B cell (primary cell): Measurements from ENCODE around the gene TMEM141. TPM values are rescaled to one million over a fixed set of nuclear protein-coding genes. Genes with fewer than 3 reads are reported as not detected.

Experiments used
- ATAC-seq: fragments of 200-7000 bp; cut with Tn5 transposase; one replicate; pipeline ENCODE4 v1.10.0; 2021; ENCODE audit warnings: low read depth, mild to moderate bottlenecking, moderate number of reproducible peaks, moderate library complexity
- CTCF ChIA-PET: fragments of 350-600 bp; sonication (Branson Sonifier 250); formaldehyde crosslinking; loops from one replicate; lab custom pipeline; 2021; ENCODE audit warnings: antibody characterized with exemption, inconsistent platforms; lab: Charles Lee
- POLR2A ChIA-PET: fragments of 350-600 bp; sonication (Branson Sonifier 250); formaldehyde crosslinking; loops from one replicate; lab custom pipeline; 2021; ENCODE audit warnings: antibody characterized with exemption; lab: Charles Lee
- DNase-seq: peaks from one replicate; pipeline ENCODE4 v3.0.0; 2013
- H2AFZ ChIP-seq: 2 replicates; pipeline ENCODE4 v1.6.1; 2012; ENCODE audit warnings: mild to moderate bottlenecking, low read depth, low read length; ENCODE audit not compliant: insufficient read depth, poor library complexity, severe bottlenecking
- H3K27ac ChIP-seq, 2 donors: 1 replicate in 1 of 2; 2 replicates in 1 of 2; pipeline ENCODE4 v1.5.1; 2012 to 2013; ENCODE audit warnings: low read length in 2 of 2, mild to moderate bottlenecking in 2 of 2, moderate library complexity in 1 of 2
- H3K27me3 ChIP-seq, 4 experiments: fragments of 200-600 bp in 1 of 4; sonication (generic) in 1 of 4; replicated peaks in 1 of 4; 1 replicate in 2 of 4; 2 replicates in 2 of 4; pipeline versions ENCODE4 v1.6.1 to v1.7.0; 2013 to 2016; ENCODE audit warnings: low read length in 3 of 4, mild to moderate bottlenecking in 2 of 4, mixed read lengths in 1 of 4, moderate library complexity in 1 of 4; ENCODE audit not compliant: insufficient read depth in 4 of 4, control insufficient read depth in 3 of 4; ENCODE audit errors: control extremely low read depth in 1 of 4
- H3K36me3 ChIP-seq, 2 experiments: replicated peaks in 1 of 2; 1 replicate in 1 of 2; 2 replicates in 1 of 2; pipeline versions ENCODE4 v1.6.1 to v1.7.1; 2013; ENCODE audit warnings: low read length in 1 of 2; ENCODE audit not compliant: insufficient read depth in 2 of 2, control insufficient read depth in 1 of 2; ENCODE audit errors: control extremely low read depth in 1 of 2, extremely low read depth in 1 of 2
- H3K4me1 ChIP-seq, 2 donors: fragments of 200-600 bp in 1 of 2; sonication (generic) in 1 of 2; 1 replicate in 1 of 2; 2 replicates in 1 of 2; pipeline versions ENCODE4 v1.5.1 to v1.6.1; 2013 to 2017; ENCODE audit warnings: low read length in 2 of 2; ENCODE audit not compliant: control insufficient read depth in 2 of 2, insufficient read depth in 2 of 2
- H3K4me2 ChIP-seq: replicated peaks from 2 replicates; pipeline ENCODE3; 2012; ENCODE audit warnings: mild to moderate bottlenecking, low read depth, low read length; ENCODE audit not compliant: poor library complexity, severe bottlenecking
- H3K4me3 ChIP-seq, 5 experiments: fragments of 200-600 bp in 1 of 5; sonication (generic) in 1 of 5; 1 replicate in 3 of 5; 2 replicates in 2 of 5; pipeline versions ENCODE4 v1.5.1 to v1.7.0; 2011 to 2016; ENCODE audit warnings: low read length in 4 of 5, mild to moderate bottlenecking in 4 of 5, low read depth in 2 of 5, control low read depth in 1 of 5, moderate library complexity in 1 of 5; ENCODE audit not compliant: insufficient read depth in 1 of 5; ENCODE audit errors: control extremely low read depth in 1 of 5, extremely low read depth in 1 of 5
- H3K79me2 ChIP-seq: fragments of 200-600 bp; sonication (generic); one replicate; pipeline ENCODE4 v1.6.0; 2016; ENCODE audit warnings: low read length; ENCODE audit not compliant: control insufficient read depth, insufficient read depth
- H3K9ac ChIP-seq: fragments of 200-600 bp; sonication (generic); 2 replicates; pipeline ENCODE4 v1.6.1; 2017; ENCODE audit warnings: mild to moderate bottlenecking, low read length, moderate library complexity
- H3K9me3 ChIP-seq, 3 donors: one replicate each; pipeline versions ENCODE4 v1.6.1 to v1.7.1; 2013; ENCODE audit warnings: low read length in 2 of 3; ENCODE audit not compliant: control insufficient read depth in 2 of 3, insufficient read depth in 1 of 3; ENCODE audit errors: control extremely low read depth in 1 of 3
- H4K20me1 ChIP-seq: 2 replicates; pipeline ENCODE4 v1.6.0; 2012; ENCODE audit warnings: mild to moderate bottlenecking, low read length; ENCODE audit not compliant: insufficient read depth, control insufficient read depth, poor library complexity, severe bottlenecking
- H3K27ac Mint-ChIP-seq: one replicate; pipeline ENCODE4 v1.8.0; 2021; ENCODE audit warnings: mixed read lengths
- H3K27me3 Mint-ChIP-seq: one replicate; pipeline ENCODE4 v1.8.0; 2021; ENCODE audit warnings: mixed read lengths
- H3K4me1 Mint-ChIP-seq: one replicate; pipeline ENCODE4 v1.8.0; 2021; ENCODE audit warnings: mixed read lengths
- H3K4me3 Mint-ChIP-seq: one replicate; pipeline ENCODE4 v1.8.0; 2021; ENCODE audit warnings: mixed read lengths
- H3K9me3 Mint-ChIP-seq: one replicate; pipeline ENCODE4 v1.8.0; 2022; ENCODE audit warnings: mixed read lengths; ENCODE audit not compliant: insufficient read depth
- CTCF ChIP-seq: fragments of 200-600 bp; IDR thresholded peaks from one replicate; pipeline ENCODE4 v1.8.0; 2022; ENCODE audit warnings: antibody characterized with exemption, mild to moderate bottlenecking
- EZH2 ChIP-seq: IDR thresholded peaks from 2 replicates; pipeline ENCODE4 v1.6.1; 2012; ENCODE audit warnings: borderline replicate concordance, low read depth, mild to moderate bottlenecking, moderate library complexity, low read length; ENCODE audit not compliant: insufficient read depth, poor library complexity, severe bottlenecking
- whole genome bisulfite sequencing: methylation state at CpG from one replicate; pipeline ENCODE4 v1.1.5; 2013; ENCODE audit warnings: missing lambda C conversion rate; ENCODE audit not compliant: insufficient coverage; 5-methylcytosine and 5-hydroxymethylcytosine counted together
- intact Hi-C: fragments of 100-400 bp; cut with micrococcal nuclease; formaldehyde crosslinking; loops from one replicate; pipeline ENCODE4 v1.10.0; 2022
- polyA plus RNA-seq: library from polyadenylated mRNA; depleted of rRNA; stranded (reverse); fragments of >200 nt; gene quantifications from 2 replicates; pipeline ENCODE4 v1.2.3, GENCODE V29; 2012
- total RNA-seq, 2 donors: library from RNA; stranded (reverse); fragments of 120-200 nt in 1 of 2; gene quantifications; 1 replicate in 1 of 2; 2 replicates in 1 of 2; pipeline versions ENCODE4 v1.2.3 to v1.2.4, GENCODE V29; 2013 to 2022

Gene TMEM141
- total and polyA plus RNA-seq, 2 donors (not counting 1 experiment from before 2014, with no cell fraction given) = 35.7 to 60.8 TPM

GRCh38 chr9:136742591-136743391 is 48.4 kb upstream of the TMEM141 start, which contains the start of gene LCN10:
Gene LCN10, minus strand, starts transcription at chr9:136742940. Its CDS starts 37 bp downstream, at chr9:136742903.
- 57% methylated on average over 15 of the region's 25 CpGs for WGBS
- peaks cover 47% of the 10 kb centered on the region for H3K4me1 Mint-ChIP-seq
- peak within 1 kb of the TSS; percentile 82 to 83 for H3K27ac ChIP-seq
- ChIA-PET CTCF (interaction anchor here (0.6 to 3.9 kb wide), 7 partner anchors 14 to 341 kb away, joined by 3 to 46 read pairs (median 9); partner anchors contain the start of gene LCN8), POLR2A (interaction anchor here (0.6 to 3.4 kb wide), 5 partner anchors 12 to 385 kb away, joined by 3 to 53 read pairs (median 9); partner anchors contain the start of gene LCN8)
- H3K36me3 ChIP-seq = peaks cover 0 to 19% of the 10 kb centered on the region in 2 experiments
- H3K4me2 ChIP-seq = peak within 1 kb of the TSS; percentile 91
- H4K20me1 ChIP-seq = peaks cover 32% of the 10 kb centered on the region
- H3K27me3 ChIP-seq = no peaks in the 10 kb centered on the region
- ATAC-seq (peak; percentile 5), DNase-seq (no peak)
- no peaks in the 10 kb centered on the region for H3K9me3 ChIP-seq
- peak within 1 kb of the TSS; percentile 91 for H3K4me3 Mint-ChIP-seq
- H3K4me1 ChIP-seq = peaks cover 26 to 55% of the 10 kb centered on the region in 2 donors
- H3K27me3 Mint-ChIP-seq = no peaks in the 10 kb centered on the region
- H3K9ac ChIP-seq = peak within 1 kb of the TSS; percentile 94
- H3K9me3 Mint-ChIP-seq = no peaks in the 10 kb centered on the region
- peak within 1 kb of the TSS; percentile 31 to 97 (median 77) for H3K4me3 ChIP-seq
- no peak for TF ChIP-seq CTCF
- TF ChIP-seq EZH2 = no peak
- H2AFZ ChIP-seq = peak within 1 kb of the TSS; percentile 80
- H3K79me2 ChIP-seq = peaks cover 36% of the 10 kb centered on the region
- peak within 1 kb of the TSS; percentile 94 for H3K27ac Mint-ChIP-seq
- intact Hi-C loops = loop anchor here (2.0 kb wide), 1 partner anchor 16 kb away; the partner anchor contains the start of gene LCN8
